ENCODE results near the gene PCDHGC5.

- TF ChIP-seq CTCF (IDR thresholded peaks at IDR 0.05) = no peak
- TF ChIP-seq POLR2A (IDR thresholded peaks at IDR 0.05) = no peak
These were observed 21.3 kb downstream of the PCDHGC5 start for GRCh38 chr5:141510160-141510559.

Measured in lower leg skin (tissue), 3 donors.